Measurements from ENCODE around the gene RALGPS1.

Gene RALGPS1

GRCh38 chr9:126953041-126953809 is 38.6 kb downstream of the RALGPS1 start:
- no peaks in the 10 kb centered on the region for H3K9me3 Mint-ChIP-seq
- DNase-seq (ENCODE audit: low spot score in 2 of 2) (no peak), ATAC-seq (ENCODE audit: low read depth) (no peak)
- H3K36me3 Mint-ChIP-seq, result peaks cover 9% of the 10 kb centered on the region
- H3K4me3 Mint-ChIP-seq, result no peak overlapping the region
- H3K4me1 Mint-ChIP-seq, result peaks cover 16% of the 10 kb centered on the region
- no peaks in the 10 kb centered on the region for H3K27me3 Mint-ChIP-seq
- no peak overlapping the region for H3K27ac Mint-ChIP-seq

GRCh38 chr9:126955811-126956210 is 41.2 kb downstream of the RALGPS1 start:
- H3K36me3 Mint-ChIP-seq, result peaks cover 9% of the 10 kb centered on the region
- peaks cover 23% of the 10 kb centered on the region for H3K4me1 Mint-ChIP-seq
- no peak overlapping the region for H3K4me3 Mint-ChIP-seq
- H3K9me3 Mint-ChIP-seq, result no peaks in the 10 kb centered on the region
- no peaks in the 10 kb centered on the region for H3K27me3 Mint-ChIP-seq
- no peak for DNase-seq (ENCODE audit: low spot score in 2 of 2)
- ATAC-seq (ENCODE audit: low read depth), result no peak
- no peak overlapping the region for H3K27ac Mint-ChIP-seq

- Mint-ChIP-seq H3K9me3 (no peaks in the 10 kb centered on the region), H3K27me3 (no peaks in the 10 kb centered on the region), H3K27ac (no peak overlapping the region), H3K36me3 (peaks cover 9% of the 10 kb centered on the region), H3K4me3 (no peak overlapping the region), H3K4me1 (peaks cover 23% of the 10 kb centered on the region)
- DNase-seq (ENCODE audit: low spot score in 2 of 2) (no peak), ATAC-seq (ENCODE audit: low read depth) (no peak)
These were observed 42.5 kb downstream of the RALGPS1 start for GRCh38 chr9:126956917-126957686.

GRCh38 chr9:126957687-126958053 is 43.1 kb downstream of the RALGPS1 start:
- no peak overlapping the region for H3K27ac Mint-ChIP-seq
- DNase-seq (ENCODE audit: low spot score in 2 of 2) (no peak), ATAC-seq (ENCODE audit: low read depth) (no peak)
- no peaks in the 10 kb centered on the region for H3K9me3 Mint-ChIP-seq
- H3K27me3 Mint-ChIP-seq, result no peaks in the 10 kb centered on the region
- peaks cover 19% of the 10 kb centered on the region for H3K4me1 Mint-ChIP-seq
- H3K4me3 Mint-ChIP-seq, result no peak overlapping the region
- H3K36me3 Mint-ChIP-seq, result peaks cover 6% of the 10 kb centered on the region

GRCh38 chr9:126959336-126959735 is 44.8 kb downstream of the RALGPS1 start:
- no peaks in the 10 kb centered on the region for H3K9me3 Mint-ChIP-seq
- H3K36me3 Mint-ChIP-seq, result peaks cover 7% of the 10 kb centered on the region
- H3K27me3 Mint-ChIP-seq, result no peaks in the 10 kb centered on the region
- no peak overlapping the region for H3K4me3 Mint-ChIP-seq
- ATAC-seq (ENCODE audit: low read depth), result no peak
- DNase-seq (ENCODE audit: low spot score in 2 of 2), result no peak
- peaks cover 13% of the 10 kb centered on the region for H3K4me1 Mint-ChIP-seq
- H3K27ac Mint-ChIP-seq, result no peak overlapping the region

GRCh38 chr9:126959917-126960316 is 45.3 kb downstream of the RALGPS1 start:
- DNase-seq (ENCODE audit: low spot score in 2 of 2) (no peak), ATAC-seq (ENCODE audit: low read depth) (no peak)
- no peaks in the 10 kb centered on the region for H3K27me3 Mint-ChIP-seq
- H3K4me1 Mint-ChIP-seq, result peaks cover 13% of the 10 kb centered on the region
- H3K9me3 Mint-ChIP-seq, result no peaks in the 10 kb centered on the region
- H3K36me3 Mint-ChIP-seq, result peaks cover 7% of the 10 kb centered on the region
- H3K4me3 Mint-ChIP-seq, result no peak overlapping the region
- H3K27ac Mint-ChIP-seq, result no peak overlapping the region

GRCh38 chr9:126962336-126962735 is 47.8 kb downstream of the RALGPS1 start:
- Mint-ChIP-seq H3K27ac (no peak overlapping the region), H3K4me3 (no peak overlapping the region), H3K36me3 (peaks cover 15% of the 10 kb centered on the region), H3K9me3 (no peaks in the 10 kb centered on the region), H3K27me3 (no peaks in the 10 kb centered on the region), H3K4me1 (peaks cover 8% of the 10 kb centered on the region)
- ATAC-seq (ENCODE audit: low read depth) (no peak), DNase-seq (ENCODE audit: low spot score in 2 of 2) (no peak)

GRCh38 chr9:126965077-126965476 is 50.5 kb downstream of the RALGPS1 start:
- Mint-ChIP-seq H3K4me3 (no peak overlapping the region), H3K36me3 (peaks cover 22% of the 10 kb centered on the region), H3K27ac (no peak overlapping the region), H3K9me3 (no peaks in the 10 kb centered on the region), H3K4me1 (peaks cover 1% of the 10 kb centered on the region), H3K27me3 (no peaks in the 10 kb centered on the region)
- ATAC-seq (ENCODE audit: low read depth), result no peak
- DNase-seq (ENCODE audit: low spot score in 2 of 2), result no peak

- H3K9me3 Mint-ChIP-seq, result no peaks in the 10 kb centered on the region
- no peak overlapping the region for H3K27ac Mint-ChIP-seq
- no peak overlapping the region for H3K4me3 Mint-ChIP-seq
- ATAC-seq (ENCODE audit: low read depth), result no peak
- H3K27me3 Mint-ChIP-seq, result no peaks in the 10 kb centered on the region
- H3K36me3 Mint-ChIP-seq, result peaks cover 28% of the 10 kb centered on the region
- DNase-seq (ENCODE audit: low spot score in 2 of 2), result no peak
- peaks cover 2% of the 10 kb centered on the region for H3K4me1 Mint-ChIP-seq
These were observed 51.2 kb downstream of the RALGPS1 start for GRCh38 chr9:126965541-126966428.

GRCh38 chr9:126971261-126971660 is 56.7 kb downstream of the RALGPS1 start:
- peaks cover 26% of the 10 kb centered on the region for H3K36me3 Mint-ChIP-seq
- peaks cover 3% of the 10 kb centered on the region for H3K4me1 Mint-ChIP-seq
- no peak overlapping the region for H3K4me3 Mint-ChIP-seq
- no peaks in the 10 kb centered on the region for H3K9me3 Mint-ChIP-seq
- no peaks in the 10 kb centered on the region for H3K27me3 Mint-ChIP-seq
- no peak for ATAC-seq (ENCODE audit: low read depth)
- no peak for DNase-seq (ENCODE audit: low spot score in 2 of 2)
- H3K27ac Mint-ChIP-seq, result no peak overlapping the region

- ATAC-seq (ENCODE audit: low read depth), result no peak
- no peak overlapping the region for H3K4me3 Mint-ChIP-seq
These were observed 59.3 kb downstream of the RALGPS1 start for GRCh38 chr9:126973651-126974529.

GRCh38 chr9:126974594-126974993 is 60.0 kb downstream of the RALGPS1 start:
- Mint-ChIP-seq H3K27me3 (no peaks in the 10 kb centered on the region), H3K36me3 (peaks cover 27% of the 10 kb centered on the region), H3K9me3 (no peaks in the 10 kb centered on the region), H3K4me1 (peaks cover 4% of the 10 kb centered on the region), H3K4me3 (no peak overlapping the region), H3K27ac (no peak overlapping the region)
- ATAC-seq (ENCODE audit: low read depth) (no peak), DNase-seq (ENCODE audit: low spot score in 2 of 2) (no peak)

More at GRCh38 chr9:126973651-126974529, 59.3 kb downstream of the RALGPS1 start:
- Mint-ChIP-seq H3K9me3 (no peaks in the 10 kb centered on the region), H3K27ac (no peak overlapping the region), H3K27me3 (no peaks in the 10 kb centered on the region), H3K36me3 (peaks cover 27% of the 10 kb centered on the region), H3K4me1 (peaks cover 4% of the 10 kb centered on the region)
- no peak for DNase-seq (ENCODE audit: low spot score in 2 of 2)
